GM12878 (cell line): ENCODE measurements around the gene CTIF. TPM values are rescaled to one million over a fixed set of nuclear protein-coding genes. Genes with fewer than 3 reads are reported as not detected.

ENCODE experiments used
- ATAC-seq: fragments of 200-7000 bp; cut with Tn5 transposase; 3 replicates; pipeline ENCODE4 v1.9.1; 2020; ENCODE audit warnings: mild to moderate bottlenecking, moderate library complexity
- BruUV-seq: library from RNA; stranded (reverse); fragments of 400-500 nt; replicated peaks from 2 replicates; lab custom pipeline; 2021; lab: Mats Ljungman, UMichigan
- CTCF ChIA-PET: fragments of 300-600 bp; sonication (Branson Sonifier 250); formaldehyde crosslinking; extraction: SDS; loops from one replicate; lab custom pipeline; 2021; ENCODE audit warnings: inconsistent platforms; lab: Yijun Ruan, JAX
- POLR2A ChIA-PET: fragments of 350-600 bp; formaldehyde crosslinking; extraction: SDS; loops from one replicate; lab custom pipeline; 2021; ENCODE audit warnings: inconsistent platforms; lab: Charles Lee
- RAD21 ChIA-PET: fragments of 300-600 bp; sonication (Branson Sonifier 250); formaldehyde crosslinking; loops from one replicate; lab custom pipeline; 2023; ENCODE audit warnings: antibody characterized with exemption; ENCODE audit not compliant: unreplicated experiment; lab: Charles Lee
- SMC1A ChIA-PET: fragments of 300-600 bp; sonication (Branson Sonifier 250); formaldehyde crosslinking; loops from one replicate; lab custom pipeline; 2023; ENCODE audit not compliant: unreplicated experiment, uncharacterized antibody; lab: Charles Lee
- DNase-seq: peaks from one replicate; pipeline ENCODE4 v3.0.0-alpha.2; 2011; ENCODE audit warnings: low read depth, low spot score
- FAIRE-seq: peaks from 3 replicates; lab custom pipeline; 2011; peaks lifted over from hg19 to GRCh38; lab: Jason Lieb, UNC
- H2AFZ ChIP-seq: 2 replicates; pipeline ENCODE4 v1.6.0; 2011; ENCODE audit warnings: low read depth, low read length, control low read depth; ENCODE audit not compliant: control insufficient read depth
- H3K27ac ChIP-seq: 2 replicates; pipeline ENCODE4 v1.5.1; 2011; ENCODE audit warnings: control low read depth; ENCODE audit not compliant: control insufficient read depth, insufficient read depth
- H3K27me3 ChIP-seq, 2 experiments: replicated peaks in 1 of 2; 2 replicates each; pipeline versions ENCODE4 v1.6.0 to v1.6.1; 2011; ENCODE audit warnings: low read length in 1 of 2; ENCODE audit not compliant: control insufficient read depth in 2 of 2, insufficient read depth in 2 of 2
- H3K36me3 ChIP-seq, 2 experiments: 2 replicates each; pipeline ENCODE4 v1.5.1; 2011; ENCODE audit warnings: low read length in 1 of 2; ENCODE audit not compliant: control insufficient read depth in 2 of 2, insufficient read depth in 2 of 2
- H3K4me1 ChIP-seq: 2 replicates; pipeline ENCODE4 v1.6.1; 2011; ENCODE audit warnings: mild to moderate bottlenecking, low read length, moderate library complexity, mixed read lengths; ENCODE audit not compliant: control insufficient read depth, insufficient read depth
- H3K4me2 ChIP-seq: 2 replicates; pipeline ENCODE4 v1.6.0; 2011; ENCODE audit warnings: control low read depth; ENCODE audit not compliant: control insufficient read depth, insufficient read depth
- H3K4me3 ChIP-seq: fragments of 200-600 bp; sonication (generic); 2 replicates; pipeline ENCODE4 v1.5.1; 2016
- H3K79me2 ChIP-seq: 2 replicates; pipeline ENCODE4 v1.6.0; 2011; ENCODE audit warnings: low read length; ENCODE audit not compliant: control insufficient read depth, insufficient read depth
- H3K9ac ChIP-seq: 2 replicates; pipeline ENCODE4 v1.8.0; 2011; ENCODE audit warnings: low read length, control low read depth, mixed read lengths; ENCODE audit not compliant: control insufficient read depth, insufficient read depth
- H3K9me3 ChIP-seq: replicated peaks from 3 replicates; pipeline ENCODE4 v1.5.1; 2011; ENCODE audit warnings: mild to moderate bottlenecking, low read length; ENCODE audit not compliant: control insufficient read depth, insufficient read depth
- H4K20me1 ChIP-seq: 2 replicates; pipeline ENCODE4 v1.6.0; 2011; ENCODE audit not compliant: control insufficient read depth, insufficient read depth
- CREM ChIP-seq: IDR thresholded peaks from 2 replicates; pipeline ENCODE4 v1.6.1; 2014; ENCODE audit warnings: antibody characterized with exemption, low read depth
- FOXK2 ChIP-seq: fragments of 450-650 bp; IDR thresholded peaks from 2 replicates; pipeline ENCODE4 v1.6.1; 2017; ENCODE audit warnings: mild to moderate bottlenecking, moderate library complexity
- HCFC1 ChIP-seq: fragments of 150-350 bp; IDR thresholded peaks from 2 replicates; pipeline ENCODE4 v1.6.1; 2014; ENCODE audit warnings: low read length
- IKZF2 ChIP-seq, 2 experiments: fragments of 450-650 bp; IDR thresholded peaks; 2 replicates each; pipeline ENCODE4 v1.6.1; 2017; ENCODE audit warnings: mild to moderate bottlenecking in 2 of 2, moderate library complexity in 2 of 2
- KDM1A ChIP-seq: fragments of 200-600 bp; sonication (generic); IDR thresholded peaks from 2 replicates; pipeline ENCODE4 v1.6.1; 2016; ENCODE audit warnings: borderline replicate concordance
- MEF2A ChIP-seq: IDR thresholded peaks from 2 replicates; pipeline ENCODE4 v1.6.1; 2011; ENCODE audit warnings: low read depth, mild to moderate bottlenecking, low read length, moderate library complexity; ENCODE audit not compliant: insufficient read depth
- NFXL1 ChIP-seq: fragments of 450-650 bp; IDR thresholded peaks from 2 replicates; pipeline ENCODE4 v1.6.1; 2017; ENCODE audit warnings: antibody characterized with exemption, mild to moderate bottlenecking, borderline replicate concordance
- NRF1 ChIP-seq: conservative IDR thresholded peaks from 2 replicates; pipeline ENCODE4 v1.6.1; 2011; ENCODE audit warnings: mild to moderate bottlenecking, low read depth, low read length, improper control_type of control experiment
- WRNIP1 ChIP-seq: IDR thresholded peaks from 2 replicates; pipeline ENCODE4 v1.6.1; 2011; ENCODE audit warnings: low read depth, low read length, improper control_type of control experiment, borderline replicate concordance
- ZBED1 ChIP-seq: IDR thresholded peaks from 2 replicates; pipeline ENCODE4 v1.6.1; 2016; ENCODE audit warnings: borderline replicate concordance
- ZNF274 ChIP-seq: IDR thresholded peaks from one replicate; pipeline ENCODE4 v1.8.0; 2011; ENCODE audit not compliant: insufficient read length, insufficient read depth
- WGBS: methylation state at CpG from one replicate; pipeline ENCODE4 v1.1.6; 2016; ENCODE audit warnings: low lambda C conversion rate; ENCODE audit not compliant: insufficient replicate concordance, insufficient coverage; ENCODE audit errors: missing lambda C conversion rate; 5-methylcytosine and 5-hydroxymethylcytosine counted together
- in situ Hi-C: fragments of 300-500 bp; cut with MboI; formaldehyde crosslinking; loops from 9 replicates; pipeline ENCODE4 v1.14.3; 2018; ENCODE audit warnings: mixed read lengths
- intact Hi-C: fragments of 100-400 bp; cut with micrococcal nuclease; formaldehyde crosslinking; loops from one replicate; pipeline ENCODE4 v1.14.2; 2022; ENCODE audit not compliant: unreplicated experiment
- polyA plus RNA-seq, 11 experiments: library from polyadenylated mRNA; depleted of rRNA in 4 of 11; unstranded in 6 of 11; stranded (reverse) in 5 of 11; fragments of >200 nt; fragmentation: Nextera tagmentation in 4 of 11; fragmentation: Illumina TruSeq in 1 of 11; extraction: Ambion mirVana in 4 of 11; extraction: Trizol in 1 of 11; gene quantifications; 1 replicate in 1 of 11; 2 replicates in 10 of 11; pipeline versions ENCODE4 v1.2.1 to v1.2.3, GENCODE V29; 2011 to 2016; ENCODE audit warnings: inconsistent platforms in 2 of 11, missing spikeins in 2 of 11, low read depth in 1 of 11
- total RNA-seq, 4 experiments: library from RNA; depleted of rRNA in 3 of 4; stranded (reverse); fragments of >200 nt in 3 of 4; fragmentation: Illumina TruSeq in 1 of 4; extraction: Trizol in 1 of 4; gene quantifications; 2 replicates each; pipeline versions ENCODE4 v1.2.1 to v1.2.3, GENCODE V29; 2013 to 2021
- TF ChIP-seq, protein P1 (sequence below): fragments of 450-650 bp; IDR thresholded peaks from 2 replicates; pipeline ENCODE4 v1.6.1; 2017; ENCODE audit warnings: mild to moderate bottlenecking, low read depth, inconsistent platforms; ENCODE audit not compliant: poor library complexity, severe bottlenecking
- TF ChIP-seq, protein P2 (sequence below): IDR thresholded peaks from 2 replicates; pipeline ENCODE4 v1.6.1; 2011; ENCODE audit warnings: borderline replicate concordance, low read depth, mild to moderate bottlenecking, moderate library complexity, mixed read lengths, low read length; ENCODE audit not compliant: insufficient read depth; ENCODE audit errors: extremely low read length
- TF ChIP-seq, protein P3 (sequence below): fragments of 450-650 bp; IDR thresholded peaks from 2 replicates; pipeline ENCODE4 v1.6.1; 2017; ENCODE audit warnings: mild to moderate bottlenecking

The CTIF gene
- total and polyA plus RNA-seq, 10 of the 15 experiments (the other 5 are each of a cell fraction or from before 2014, with no cell fraction given) = 0.06 to 11.6 (median 2.5) TPM

DNA sequence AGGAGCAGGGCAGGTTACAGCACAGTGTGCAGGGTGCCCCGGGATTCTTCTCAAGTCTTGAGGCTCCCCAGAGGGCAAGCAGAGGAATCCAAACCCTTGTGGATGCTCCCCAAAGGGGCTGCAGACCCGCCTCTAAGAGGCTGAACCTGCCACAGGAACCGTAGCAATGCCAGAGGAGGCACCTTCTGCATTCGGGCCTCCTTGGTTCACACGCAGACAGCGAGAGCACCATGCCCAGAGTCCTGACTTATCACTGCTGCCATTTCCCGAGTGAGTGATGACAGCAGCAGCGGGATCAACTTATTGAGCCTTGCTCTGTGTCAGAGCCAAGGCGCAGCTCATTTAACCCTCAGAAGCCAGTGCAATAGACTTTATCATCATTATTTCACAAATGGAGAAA lies 203.5 kb downstream of the CTIF start:
- TF ChIP-seq WRNIP1 (no peak), ZBED1 (no peak), KDM1A (no peak), CREM (no peak), MEF2A (no peak), IKZF2 (IDR thresholded peaks at IDR 0.05) (no peak), NRF1 (no peak), NFXL1 (no peak), FOXK2 (no peak), HCFC1 (no peak), ZNF274 (no peak)
- TF ChIP-seq, protein P1, sequence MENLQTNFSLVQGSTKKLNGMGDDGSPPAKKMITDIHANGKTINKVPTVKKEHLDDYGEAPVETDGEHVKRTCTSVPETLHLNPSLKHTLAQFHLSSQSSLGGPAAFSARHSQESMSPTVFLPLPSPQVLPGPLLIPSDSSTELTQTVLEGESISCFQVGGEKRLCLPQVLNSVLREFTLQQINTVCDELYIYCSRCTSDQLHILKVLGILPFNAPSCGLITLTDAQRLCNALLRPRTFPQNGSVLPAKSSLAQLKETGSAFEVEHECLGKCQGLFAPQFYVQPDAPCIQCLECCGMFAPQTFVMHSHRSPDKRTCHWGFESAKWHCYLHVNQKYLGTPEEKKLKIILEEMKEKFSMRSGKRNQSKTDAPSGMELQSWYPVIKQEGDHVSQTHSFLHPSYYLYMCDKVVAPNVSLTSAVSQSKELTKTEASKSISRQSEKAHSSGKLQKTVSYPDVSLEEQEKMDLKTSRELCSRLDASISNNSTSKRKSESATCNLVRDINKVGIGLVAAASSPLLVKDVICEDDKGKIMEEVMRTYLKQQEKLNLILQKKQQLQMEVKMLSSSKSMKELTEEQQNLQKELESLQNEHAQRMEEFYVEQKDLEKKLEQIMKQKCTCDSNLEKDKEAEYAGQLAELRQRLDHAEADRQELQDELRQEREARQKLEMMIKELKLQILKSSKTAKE = no peak
- TF ChIP-seq, protein P2, sequence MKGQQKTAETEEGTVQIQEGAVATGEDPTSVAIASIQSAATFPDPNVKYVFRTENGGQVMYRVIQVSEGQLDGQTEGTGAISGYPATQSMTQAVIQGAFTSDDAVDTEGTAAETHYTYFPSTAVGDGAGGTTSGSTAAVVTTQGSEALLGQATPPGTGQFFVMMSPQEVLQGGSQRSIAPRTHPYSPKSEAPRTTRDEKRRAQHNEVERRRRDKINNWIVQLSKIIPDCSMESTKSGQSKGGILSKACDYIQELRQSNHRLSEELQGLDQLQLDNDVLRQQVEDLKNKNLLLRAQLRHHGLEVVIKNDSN = no peak
- TF ChIP-seq, protein P3, sequence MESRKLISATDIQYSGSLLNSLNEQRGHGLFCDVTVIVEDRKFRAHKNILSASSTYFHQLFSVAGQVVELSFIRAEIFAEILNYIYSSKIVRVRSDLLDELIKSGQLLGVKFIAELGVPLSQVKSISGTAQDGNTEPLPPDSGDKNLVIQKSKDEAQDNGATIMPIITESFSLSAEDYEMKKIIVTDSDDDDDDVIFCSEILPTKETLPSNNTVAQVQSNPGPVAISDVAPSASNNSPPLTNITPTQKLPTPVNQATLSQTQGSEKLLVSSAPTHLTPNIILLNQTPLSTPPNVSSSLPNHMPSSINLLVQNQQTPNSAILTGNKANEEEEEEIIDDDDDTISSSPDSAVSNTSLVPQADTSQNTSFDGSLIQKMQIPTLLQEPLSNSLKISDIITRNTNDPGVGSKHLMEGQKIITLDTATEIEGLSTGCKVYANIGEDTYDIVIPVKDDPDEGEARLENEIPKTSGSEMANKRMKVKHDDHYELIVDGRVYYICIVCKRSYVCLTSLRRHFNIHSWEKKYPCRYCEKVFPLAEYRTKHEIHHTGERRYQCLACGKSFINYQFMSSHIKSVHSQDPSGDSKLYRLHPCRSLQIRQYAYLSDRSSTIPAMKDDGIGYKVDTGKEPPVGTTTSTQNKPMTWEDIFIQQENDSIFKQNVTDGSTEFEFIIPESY = no peak
- TF ChIP-seq, all 136 proteins: peak for 0
- 72% methylated on average over 9 of the region's 9 CpGs for WGBS
- RAD21 ChIA-PET = no interaction called here
- SMC1A ChIA-PET = interaction anchor here (0.8 kb wide), 1 partner anchor 1462 kb away, joined by 3 read pairs; no protein-coding TSS in a partner anchor
- no peak overlapping the region for H3K27ac ChIP-seq
- no peak overlapping the region for H3K4me2 ChIP-seq
- H2AFZ ChIP-seq = no peak overlapping the region
- H4K20me1 ChIP-seq = no peaks in the 10 kb centered on the region
- in situ Hi-C loops = no loop called here
- DNase-seq = no peak
- no peak for ATAC-seq
- intact Hi-C loops = no loop called here
- no peaks in the 10 kb centered on the region for H3K4me1 ChIP-seq
- H3K9me3 ChIP-seq = no peaks in the 10 kb centered on the region
- no peak for FAIRE-seq
- no peak overlapping the region for H3K9ac ChIP-seq
- BruUV-seq = no TSS peak
- no peaks in the 10 kb centered on the region; a peak in 1 of 4 replicates for H3K36me3 ChIP-seq
- no peaks in the 10 kb centered on the region for H3K79me2 ChIP-seq
- H3K27me3 ChIP-seq = no peaks in the 10 kb centered on the region
- no peak overlapping the region for H3K4me3 ChIP-seq
- POLR2A ChIA-PET = no interaction called here
- CTCF ChIA-PET = no interaction called here
